Subcutaneous adipose tissue (tissue), 4 donors: ENCODE data around the gene PACRG. TPM values are rescaled to one million over a fixed set of nuclear protein-coding genes. Genes with fewer than 3 reads are reported as not detected.

ENCODE experiments used
- total RNA-seq, 4 donors: library from RNA; depleted of rRNA; stranded (reverse); fragments of >200 nt; gene quantifications; one replicate each; pipeline ENCODE4 v1.1.0, GENCODE V29; 2016
- TF ChIP-seq, protein P1 (sequence below): fragments of 450-650 bp; IDR thresholded peaks from one replicate; pipeline ENCODE4 v1.5.1; 2016; ENCODE audit warnings: low read depth, mild to moderate bottlenecking, control low read depth, antibody characterized with exemption, moderate library complexity

The PACRG gene
- total RNA-seq, 4 donors from 2014 or later = 0.34 TPM; not detected in 3

DNA sequence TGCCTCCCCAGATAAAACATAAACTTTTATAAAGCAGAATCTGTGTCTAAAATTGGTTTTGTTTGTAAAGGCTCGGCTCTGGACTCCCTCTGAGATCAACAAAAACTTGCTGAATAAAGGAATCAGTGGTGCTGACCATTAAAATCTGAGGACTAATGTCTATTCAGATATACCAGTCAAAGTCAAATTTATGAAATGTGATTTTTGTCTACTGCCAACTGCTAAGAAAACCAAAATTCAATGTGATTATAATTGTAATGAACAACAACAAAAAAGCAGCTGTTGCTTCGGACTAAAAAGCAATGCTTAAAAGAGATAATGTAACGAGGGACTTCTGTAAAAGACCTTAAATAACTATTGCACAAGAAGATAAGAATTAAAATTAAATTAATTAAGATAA lies 26.8 kb upstream of the PACRG start:
- TF ChIP-seq, protein P1, sequence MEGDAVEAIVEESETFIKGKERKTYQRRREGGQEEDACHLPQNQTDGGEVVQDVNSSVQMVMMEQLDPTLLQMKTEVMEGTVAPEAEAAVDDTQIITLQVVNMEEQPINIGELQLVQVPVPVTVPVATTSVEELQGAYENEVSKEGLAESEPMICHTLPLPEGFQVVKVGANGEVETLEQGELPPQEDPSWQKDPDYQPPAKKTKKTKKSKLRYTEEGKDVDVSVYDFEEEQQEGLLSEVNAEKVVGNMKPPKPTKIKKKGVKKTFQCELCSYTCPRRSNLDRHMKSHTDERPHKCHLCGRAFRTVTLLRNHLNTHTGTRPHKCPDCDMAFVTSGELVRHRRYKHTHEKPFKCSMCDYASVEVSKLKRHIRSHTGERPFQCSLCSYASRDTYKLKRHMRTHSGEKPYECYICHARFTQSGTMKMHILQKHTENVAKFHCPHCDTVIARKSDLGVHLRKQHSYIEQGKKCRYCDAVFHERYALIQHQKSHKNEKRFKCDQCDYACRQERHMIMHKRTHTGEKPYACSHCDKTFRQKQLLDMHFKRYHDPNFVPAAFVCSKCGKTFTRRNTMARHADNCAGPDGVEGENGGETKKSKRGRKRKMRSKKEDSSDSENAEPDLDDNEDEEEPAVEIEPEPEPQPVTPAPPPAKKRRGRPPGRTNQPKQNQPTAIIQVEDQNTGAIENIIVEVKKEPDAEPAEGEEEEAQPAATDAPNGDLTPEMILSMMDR = no peak

DNA sequence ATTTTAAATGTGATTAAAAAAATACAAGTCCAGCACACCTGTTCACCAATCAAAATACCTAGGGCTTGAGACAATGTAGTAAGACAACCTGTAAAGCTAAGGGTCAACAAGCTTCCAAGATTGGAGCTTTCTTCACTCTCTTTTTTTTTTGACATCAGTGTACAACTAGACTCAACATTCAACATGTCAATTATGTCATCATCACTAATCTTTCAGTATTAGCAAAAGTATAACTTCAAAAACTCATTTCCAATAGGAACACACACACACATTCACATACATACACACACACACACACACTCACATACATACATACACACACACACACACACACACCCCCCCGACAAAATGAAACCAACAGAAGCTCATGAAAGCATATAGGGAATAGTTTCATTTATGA lies 26.2 kb upstream of the PACRG start:
- TF ChIP-seq, protein P1 = no peak

DNA sequence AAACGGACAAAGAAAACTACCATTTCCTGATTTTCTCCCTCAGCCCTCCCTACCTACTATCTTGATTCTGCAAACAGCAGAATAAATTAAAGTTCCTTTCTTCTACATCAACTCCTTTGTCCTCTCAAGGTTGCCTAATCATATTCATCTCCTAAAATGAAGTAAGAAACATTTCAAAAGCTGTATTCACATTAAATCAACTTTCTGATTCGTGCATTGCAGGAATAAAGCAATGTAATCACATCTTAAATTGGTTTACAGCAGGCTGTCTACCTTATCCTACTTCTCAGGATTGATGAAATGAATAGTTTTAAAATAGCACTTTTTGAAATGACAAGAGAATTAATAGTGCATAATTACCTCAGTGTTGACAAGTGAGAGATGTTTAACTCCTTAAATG lies 25.3 kb upstream of the PACRG start:
- TF ChIP-seq, protein P1 = no peak

DNA sequence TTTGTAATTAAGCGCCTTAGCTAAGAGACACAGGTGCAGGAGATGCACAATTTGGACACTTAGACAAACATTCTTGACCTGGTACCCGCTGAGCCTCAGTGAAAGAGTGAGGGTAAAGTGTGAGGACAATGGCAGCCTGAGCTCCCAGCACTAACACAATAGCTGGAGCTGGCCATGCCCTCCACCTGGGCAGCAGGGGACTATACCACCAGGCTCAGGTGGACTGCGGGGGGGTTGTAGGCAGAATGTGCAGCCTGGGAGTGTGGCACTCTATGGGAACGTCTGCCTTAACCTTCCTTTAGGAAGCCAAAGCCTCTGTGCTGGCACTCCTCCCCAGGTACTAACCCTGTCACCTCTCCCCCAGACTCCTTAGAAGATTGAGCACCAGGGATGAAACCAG lies 23.8 kb upstream of the PACRG start:
- TF ChIP-seq, protein P1 = no peak

DNA sequence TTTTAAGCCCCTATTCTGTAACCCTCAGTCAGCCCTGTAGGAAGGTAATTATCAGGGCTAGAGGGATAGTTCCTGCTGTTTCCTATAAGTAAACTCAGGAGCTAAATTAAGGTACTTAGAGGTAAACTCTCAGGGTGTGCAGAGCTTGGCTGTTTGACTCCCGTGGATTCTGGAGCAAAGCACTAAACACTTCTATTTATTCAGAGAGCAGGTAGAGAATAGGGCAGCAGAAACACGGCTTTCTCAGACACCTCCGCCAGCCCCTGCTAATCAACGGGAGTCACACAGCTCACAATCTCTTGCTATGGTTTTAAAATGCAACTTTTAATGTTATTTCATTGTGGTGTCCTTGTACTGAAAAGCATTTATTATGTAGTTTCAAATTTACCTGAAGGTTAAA lies 22.0 kb upstream of the PACRG start:
- TF ChIP-seq, protein P1 = no peak

DNA sequence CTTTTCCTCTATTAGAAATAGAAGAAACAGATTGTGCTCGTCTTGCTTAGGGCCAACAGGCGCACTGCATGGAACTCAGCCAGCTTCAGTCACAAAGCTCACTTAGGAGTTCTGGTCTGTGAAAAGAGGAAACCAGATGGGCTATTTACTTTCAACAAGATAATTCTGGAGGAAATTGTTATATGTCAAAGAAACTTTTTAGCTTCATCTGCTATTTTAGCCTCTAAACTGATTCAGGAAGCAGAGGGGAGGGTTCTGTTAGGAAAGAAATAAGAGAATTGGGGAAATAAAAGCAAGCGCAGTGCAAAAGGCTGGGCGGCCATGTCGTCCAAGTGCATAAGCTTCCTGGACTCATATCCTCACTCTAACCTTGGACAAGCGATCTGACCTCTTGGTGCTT lies 21.5 kb upstream of the PACRG start:
- TF ChIP-seq, protein P1 = no peak

DNA sequence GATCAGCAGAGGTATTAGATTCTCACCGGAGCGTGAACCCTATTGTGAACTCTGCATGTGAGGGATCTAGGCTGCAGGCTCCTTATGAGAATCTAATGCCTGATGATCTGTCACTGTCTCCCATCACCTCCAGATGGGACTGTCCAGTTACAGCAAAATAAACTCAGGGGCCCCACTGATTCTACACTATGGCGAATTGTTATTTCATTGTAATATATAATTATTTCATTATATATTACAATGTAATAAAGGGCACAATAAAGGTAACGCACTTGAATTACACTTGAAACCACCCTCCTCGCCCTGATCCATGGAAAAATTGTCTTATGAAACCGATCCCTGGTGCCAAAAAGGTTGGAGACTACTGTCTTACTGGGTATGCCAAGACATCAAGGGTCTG lies 18.8 kb upstream of the PACRG start:
- TF ChIP-seq, protein P1 = no peak
